ENCODE results near the gene NOM1. TPM values are rescaled to one million over a fixed set of nuclear protein-coding genes. Genes with fewer than 3 reads are reported as not detected.

The NOM1 gene
- total RNA-seq, 1 experiment from 2014 or later: 18.4 TPM

DNA sequence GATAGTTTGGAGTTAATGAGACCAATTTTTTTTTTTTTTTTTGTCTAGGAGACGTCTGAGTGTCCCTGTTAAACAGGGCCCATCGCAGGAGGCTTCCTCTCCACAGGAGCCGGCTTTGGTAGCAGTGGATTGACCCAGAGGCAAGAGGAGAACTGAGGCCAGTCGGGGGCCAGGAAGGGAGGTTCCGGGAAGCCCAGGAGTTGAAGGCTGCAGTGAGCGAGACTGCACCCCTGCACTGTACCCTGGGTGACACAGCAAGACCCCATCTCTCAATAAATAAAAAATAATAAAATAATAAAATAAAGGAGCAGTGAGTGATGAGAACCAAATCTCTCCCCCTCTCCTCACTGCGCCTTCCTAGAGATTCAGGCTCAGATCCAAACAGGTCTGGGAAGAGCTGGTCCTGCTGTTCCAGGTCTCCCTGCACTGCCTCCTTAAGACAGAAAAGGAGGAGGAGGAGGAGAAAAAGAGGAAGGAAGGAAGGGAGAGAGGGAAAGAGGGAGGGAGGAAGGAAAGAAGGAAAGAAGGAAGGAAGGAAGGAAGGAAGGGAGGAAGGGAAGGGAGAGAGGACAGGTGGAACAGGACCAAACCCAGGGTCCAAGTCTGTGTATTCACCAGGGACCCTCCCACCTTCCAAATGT lies 57.4 kb downstream of the NOM1 start:
- Histone ChIP-seq H3K27me3 (ENCODE audit: low read length) (no peaks in the 10 kb centered on the region), H3K9me3 (ENCODE audit: low read length) (no peaks in the 10 kb centered on the region), H3K4me1 (ENCODE audit: low read length) (peaks cover 7% of the 10 kb centered on the region), H3K27ac (ENCODE audit: low read length) (no peak overlapping the region), H3K9ac (ENCODE audit: low read length) (no peak overlapping the region), H3K36me3 (ENCODE audit: insufficient read depth, low read length) (no peaks in the 10 kb centered on the region), H4K20me1 (ENCODE audit: insufficient read depth, low read depth, low read length) (peaks cover 4% of the 10 kb centered on the region; the same call in 1 of the 2 replicates), H3K4me3 (ENCODE audit: low read length) (no peak overlapping the region), H2AFZ (ENCODE audit: low read length) (no peak overlapping the region), H3K79me2 (ENCODE audit: low read length) (no peaks in the 10 kb centered on the region), H3K9me2 (replicated peaks; ENCODE audit: insufficient read depth, low read length) (no peaks in the 10 kb centered on the region), H3K4me2 (ENCODE audit: low read depth, low read length, poor library complexity, severe bottlenecking) (no peak overlapping the region)
- no peak for DNase-seq

DNA sequence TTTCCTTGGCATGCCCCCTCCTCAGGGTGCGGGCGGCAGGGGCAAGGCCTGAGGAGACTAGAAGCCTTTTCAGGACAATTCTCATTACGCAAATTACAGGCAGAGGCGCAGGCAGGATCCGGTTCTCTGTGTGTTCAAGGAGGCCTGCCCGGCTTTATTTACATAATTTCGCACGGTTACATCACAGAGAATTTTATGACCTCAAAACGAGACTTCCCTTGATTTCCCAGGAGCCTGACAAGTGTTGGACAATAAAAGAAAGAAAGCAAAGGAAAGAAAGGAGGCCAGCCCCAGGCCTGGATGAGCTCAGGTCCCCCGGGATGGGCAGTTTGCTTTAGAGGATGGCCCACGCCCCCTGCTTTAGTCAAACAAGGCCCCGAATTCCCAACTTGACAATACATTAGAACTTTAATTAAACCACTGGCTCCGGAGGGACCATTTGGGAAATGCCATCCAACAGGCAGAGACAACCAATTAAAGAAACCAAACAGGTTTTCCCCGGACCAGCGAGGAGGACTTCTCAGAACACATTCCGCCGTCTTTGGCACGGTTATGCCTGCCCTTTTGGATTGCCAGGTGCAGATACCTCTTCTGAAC lies 58.1 kb downstream of the NOM1 start:
- Histone ChIP-seq H3K9me2 (replicated peaks; ENCODE audit: insufficient read depth, low read length) (no peaks in the 10 kb centered on the region), H2AFZ (ENCODE audit: low read length) (no peak overlapping the region), H3K36me3 (ENCODE audit: insufficient read depth, low read length) (no peaks in the 10 kb centered on the region), H3K9me3 (ENCODE audit: low read length) (no peaks in the 10 kb centered on the region), H3K4me1 (ENCODE audit: low read length) (peaks cover 7% of the 10 kb centered on the region), H3K27ac (ENCODE audit: low read length) (no peak overlapping the region), H3K4me3 (ENCODE audit: low read length) (no peak overlapping the region), H3K79me2 (ENCODE audit: low read length) (no peaks in the 10 kb centered on the region), H3K9ac (ENCODE audit: low read length) (no peak overlapping the region), H3K4me2 (ENCODE audit: low read depth, low read length, poor library complexity, severe bottlenecking) (no peak overlapping the region), H4K20me1 (ENCODE audit: insufficient read depth, low read depth, low read length) (no peaks in the 10 kb centered on the region; the same call in 1 of the 2 replicates), H3K27me3 (ENCODE audit: low read length) (no peaks in the 10 kb centered on the region)
- no peak for DNase-seq

DNA sequence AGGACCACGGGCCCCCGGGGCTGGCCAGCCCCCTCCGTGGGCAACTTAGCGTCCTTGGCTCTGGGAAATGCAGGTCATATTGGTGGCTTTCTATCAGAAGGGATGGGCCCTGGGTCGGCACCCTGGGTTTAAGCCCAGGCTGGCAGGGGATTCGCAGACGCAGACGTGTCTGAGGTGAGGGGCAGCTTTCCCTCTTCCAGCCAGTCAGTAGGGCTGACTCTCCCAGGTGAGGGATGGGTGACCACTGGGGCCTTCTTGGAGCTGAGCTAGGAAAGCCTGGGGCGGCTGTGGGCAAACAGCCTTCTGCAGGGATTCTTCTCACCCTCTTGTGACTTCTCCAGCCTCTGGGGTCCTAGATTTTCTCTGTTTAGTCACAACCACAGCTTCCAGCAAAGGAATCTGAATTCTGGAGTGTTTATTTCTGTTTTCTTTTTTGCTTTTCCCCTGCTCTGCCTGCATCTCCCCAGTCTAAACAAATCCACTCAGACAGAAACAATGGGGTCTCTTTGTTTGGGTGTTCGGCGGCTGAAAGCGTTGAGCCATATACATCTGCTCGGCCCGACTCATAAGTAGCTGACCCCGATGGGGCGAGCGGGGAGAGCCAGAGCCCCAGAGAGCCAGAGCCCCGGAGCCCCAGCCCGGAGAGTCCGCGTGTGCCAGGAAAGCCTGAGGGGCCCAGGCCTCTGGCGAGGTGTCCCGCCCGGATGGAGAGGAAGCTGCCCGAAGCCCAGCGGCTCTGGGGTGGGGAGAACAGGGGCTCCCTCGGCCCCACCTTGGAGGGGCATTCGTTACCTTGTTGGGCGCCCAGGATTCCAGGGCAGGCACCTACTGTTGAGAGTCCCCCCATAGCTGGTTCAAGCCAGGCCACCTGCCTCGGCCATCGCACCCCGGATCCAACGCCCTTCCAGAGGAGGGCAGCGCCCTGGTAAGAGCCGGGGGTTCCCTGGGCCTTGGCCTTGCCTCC lies 59.0 kb downstream of the NOM1 start:
- H3K36me3 ChIP-seq (ENCODE audit: insufficient read depth, low read length): no peaks in the 10 kb centered on the region
- H3K27me3 ChIP-seq (ENCODE audit: low read length): no peaks in the 10 kb centered on the region
- peaks cover 7% of the 10 kb centered on the region for H3K4me1 ChIP-seq (ENCODE audit: low read length)
- H3K9ac ChIP-seq (ENCODE audit: low read length): no peak overlapping the region
- no peak for DNase-seq
- H2AFZ ChIP-seq (ENCODE audit: low read length): no peak overlapping the region
- no peaks in the 10 kb centered on the region for H3K9me3 ChIP-seq (ENCODE audit: low read length)
- no peak overlapping the region for H3K4me2 ChIP-seq (ENCODE audit: low read depth, low read length, poor library complexity, severe bottlenecking)
- H3K4me3 ChIP-seq (ENCODE audit: low read length): no peak overlapping the region
- H4K20me1 ChIP-seq (ENCODE audit: insufficient read depth, low read depth, low read length): no peaks in the 10 kb centered on the region; the same call in 1 of the 2 replicates
- no peaks in the 10 kb centered on the region for H3K79me2 ChIP-seq (ENCODE audit: low read length)
- H3K27ac ChIP-seq (ENCODE audit: low read length): no peak overlapping the region
- no peaks in the 10 kb centered on the region for H3K9me2 ChIP-seq (replicated peaks; ENCODE audit: insufficient read depth, low read length)

DNA sequence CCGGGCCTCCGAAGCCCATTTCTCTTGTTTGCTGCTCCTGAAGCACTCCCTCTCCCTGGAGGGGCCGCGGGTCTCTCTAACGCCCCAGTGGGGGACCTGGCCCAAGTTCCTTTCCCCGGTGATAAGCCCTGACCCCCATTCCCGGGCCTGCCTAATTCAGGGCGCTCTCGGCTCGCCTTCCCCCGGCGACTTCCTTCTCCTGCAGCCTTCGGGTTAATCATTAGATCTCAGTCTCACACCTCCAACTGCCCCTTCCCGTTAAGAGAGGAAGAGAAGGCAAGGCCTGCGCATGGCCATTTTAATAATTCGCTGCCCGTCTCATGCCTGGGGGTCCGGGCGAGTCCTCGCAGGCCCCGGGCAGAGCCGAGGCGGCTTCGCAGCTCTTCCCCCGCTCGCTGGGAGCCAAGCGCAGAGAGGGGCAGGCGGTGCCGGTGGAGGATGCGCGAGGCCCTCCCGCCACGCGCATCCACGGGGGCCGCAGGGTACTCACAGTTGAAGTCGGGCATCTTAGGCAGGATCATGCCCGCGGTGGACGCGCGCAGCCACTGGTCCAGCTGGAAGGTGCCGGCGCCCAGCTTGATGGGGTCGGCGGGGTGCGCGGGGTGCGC lies 59.8 kb downstream of the NOM1 start:
- H3K27ac ChIP-seq (ENCODE audit: low read length): no peak overlapping the region
- no peaks in the 10 kb centered on the region for H3K79me2 ChIP-seq (ENCODE audit: low read length)
- H3K9ac ChIP-seq (ENCODE audit: low read length): no peak overlapping the region
- no peaks in the 10 kb centered on the region; the same call in 1 of the 2 replicates for H4K20me1 ChIP-seq (ENCODE audit: insufficient read depth, low read depth, low read length)
- no peak overlapping the region for H2AFZ ChIP-seq (ENCODE audit: low read length)
- H3K4me2 ChIP-seq (ENCODE audit: low read depth, low read length, poor library complexity, severe bottlenecking): no peak overlapping the region
- H3K4me3 ChIP-seq (ENCODE audit: low read length): no peak overlapping the region
- no peaks in the 10 kb centered on the region for H3K9me3 ChIP-seq (ENCODE audit: low read length)
- H3K9me2 ChIP-seq (replicated peaks; ENCODE audit: insufficient read depth, low read length): no peaks in the 10 kb centered on the region
- no peak for DNase-seq
- H3K36me3 ChIP-seq (ENCODE audit: insufficient read depth, low read length): no peaks in the 10 kb centered on the region
- peaks cover 7% of the 10 kb centered on the region for H3K4me1 ChIP-seq (ENCODE audit: low read length)
- no peaks in the 10 kb centered on the region for H3K27me3 ChIP-seq (ENCODE audit: low read length)

DNA sequence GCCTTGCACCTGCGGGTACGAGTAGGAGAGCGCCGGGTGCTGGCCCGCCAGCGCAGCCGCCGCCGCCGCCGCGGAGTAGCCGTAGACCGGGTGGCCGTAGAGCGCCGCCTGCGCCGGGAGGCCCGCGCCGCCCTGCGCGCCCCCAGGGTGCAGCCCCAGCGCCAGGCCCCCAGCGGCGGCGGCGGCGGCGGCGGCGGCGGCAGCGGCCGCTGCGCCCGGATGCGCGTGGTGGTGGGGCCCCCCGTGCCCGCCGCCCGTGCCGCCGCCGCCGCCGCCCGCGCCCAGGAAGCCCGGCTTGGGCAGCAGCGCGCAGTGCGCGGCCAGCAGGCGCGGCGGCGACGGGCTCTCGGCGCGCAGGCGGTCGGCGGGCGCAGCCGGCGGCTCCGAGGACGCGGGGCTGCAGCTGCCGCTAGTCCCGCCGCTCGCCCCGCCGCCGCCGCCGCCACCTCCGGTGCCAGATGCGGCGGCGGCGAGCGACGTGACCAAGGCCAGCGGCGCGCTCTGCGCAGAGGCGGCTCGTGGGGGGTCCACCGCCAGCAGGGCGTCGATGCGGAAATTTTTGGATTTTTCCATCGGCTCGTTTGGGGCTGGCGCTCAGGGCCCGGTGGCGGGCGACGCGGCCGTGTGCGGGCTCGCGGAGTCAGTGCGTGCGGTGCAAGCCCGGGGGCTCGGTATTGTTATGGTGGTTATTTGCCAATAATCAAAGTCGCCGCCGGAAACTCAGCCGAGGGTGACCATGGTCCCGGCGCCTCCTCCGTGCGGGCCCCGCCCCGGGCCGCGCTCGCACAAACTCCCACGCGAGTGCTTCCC lies 60.5 kb downstream of the NOM1 start:
- Histone ChIP-seq H4K20me1 (ENCODE audit: insufficient read depth, low read depth, low read length) (no peaks in the 10 kb centered on the region; the same call in 1 of the 2 replicates), H3K79me2 (ENCODE audit: low read length) (no peaks in the 10 kb centered on the region), H3K9me3 (ENCODE audit: low read length) (no peaks in the 10 kb centered on the region), H3K9ac (ENCODE audit: low read length) (peak overlapping the region; percentile 64), H3K9me2 (replicated peaks; ENCODE audit: insufficient read depth, low read length) (no peaks in the 10 kb centered on the region), H3K4me3 (ENCODE audit: low read length) (peak overlapping the region; percentile 67), H2AFZ (ENCODE audit: low read length) (no peak overlapping the region), H3K27ac (ENCODE audit: low read length) (no peak overlapping the region), H3K36me3 (ENCODE audit: insufficient read depth, low read length) (no peaks in the 10 kb centered on the region), H3K4me1 (ENCODE audit: low read length) (peaks cover 7% of the 10 kb centered on the region), H3K4me2 (ENCODE audit: low read depth, low read length, poor library complexity, severe bottlenecking) (peak overlapping the region; percentile 70), H3K27me3 (ENCODE audit: low read length) (no peaks in the 10 kb centered on the region)
- no peak for DNase-seq

DNA sequence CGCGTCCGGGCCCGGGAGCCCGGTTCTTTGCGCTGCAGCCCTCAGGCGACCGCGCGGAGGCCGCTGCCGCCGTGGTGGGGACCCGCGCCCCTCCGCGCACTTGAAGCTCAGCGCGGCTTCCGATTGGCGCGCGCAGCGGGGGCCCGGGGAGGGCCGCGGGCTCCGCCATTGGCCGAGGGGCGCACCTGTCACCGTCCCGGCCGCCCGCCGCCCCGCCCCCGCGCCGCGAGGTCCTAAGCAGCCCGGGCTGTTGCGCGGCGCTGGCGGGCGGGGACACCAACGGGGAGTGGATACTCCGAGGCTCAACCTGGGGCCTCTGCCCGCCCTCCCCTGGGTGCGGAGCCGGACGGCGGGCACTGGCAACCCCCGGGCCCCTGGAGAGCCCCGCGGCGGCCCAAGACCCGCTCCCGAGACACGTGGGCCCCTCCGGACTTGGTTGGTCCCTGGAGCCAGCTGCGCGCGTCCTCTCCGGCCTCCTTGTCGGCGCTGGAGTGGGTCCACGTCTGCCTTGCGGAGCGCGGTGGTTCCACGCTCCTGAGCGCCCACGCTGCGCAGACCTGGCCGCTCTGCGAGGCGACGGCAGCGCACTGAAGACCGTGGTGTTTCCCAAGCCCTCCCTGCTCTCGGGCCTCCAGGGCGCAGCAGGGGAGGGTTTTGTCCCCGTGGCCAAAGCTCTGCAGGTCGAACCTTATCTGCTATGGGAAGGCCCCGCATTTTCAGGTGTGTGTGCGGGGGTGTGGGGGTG lies 61.2 kb downstream of the NOM1 start, which contains the start of gene MNX1:
MNX1 (minus strand) TSS at position 76 of the 745 bp plus-strand sequence. CDS start 313 bp downstream, outside the sequence.
- Histone ChIP-seq H3K4me2 (ENCODE audit: low read depth, low read length, poor library complexity, severe bottlenecking) (peak within 1 kb of the TSS; percentile 70), H3K9me3 (ENCODE audit: low read length) (no peaks in the 10 kb centered on the region), H3K27ac (ENCODE audit: low read length) (no peak within 1 kb of the TSS), H2AFZ (ENCODE audit: low read length) (peak within 1 kb of the TSS; percentile 62; the same call in 1 of the 2 replicates), H3K36me3 (ENCODE audit: insufficient read depth, low read length) (no peaks in the 10 kb centered on the region), H3K79me2 (ENCODE audit: low read length) (no peaks in the 10 kb centered on the region), H3K4me1 (ENCODE audit: low read length) (peaks cover 13% of the 10 kb centered on the region), H3K9ac (ENCODE audit: low read length) (peak within 1 kb of the TSS; percentile 64), H3K4me3 (ENCODE audit: low read length) (peak within 1 kb of the TSS; percentile 67), H3K9me2 (replicated peaks; ENCODE audit: insufficient read depth, low read length) (no peaks in the 10 kb centered on the region), H3K27me3 (ENCODE audit: low read length) (no peaks in the 10 kb centered on the region), H4K20me1 (ENCODE audit: insufficient read depth, low read depth, low read length) (no peaks in the 10 kb centered on the region; the same call in 1 of the 2 replicates)
- DNase-seq: peak; percentile 88
